HEK293 (cell line): ENCODE results near the gene SLC24A5.

Experiments
- CTCF ChIA-PET: fragments of 350-600 bp; formaldehyde crosslinking; extraction: SDS; loops from one replicate; lab custom pipeline; 2021; ENCODE audit warnings: antibody characterized with exemption; lab: Yijun Ruan, JAX
- POLR2A ChIA-PET: fragments of 300-600 bp; formaldehyde crosslinking; extraction: SDS; loops from one replicate; lab custom pipeline; 2020; ENCODE audit warnings: antibody characterized with exemption, inconsistent platforms; lab: Yijun Ruan, JAX
- H3K27ac ChIP-seq: fragments of 200-500 bp; sonication (Bioruptor generic); 2 replicates; pipeline ENCODE4 v1.5.1; 2014; ENCODE audit warnings: low read depth, low read length, control low read depth, inconsistent platforms; ENCODE audit errors: extremely low read depth
- H3K36me3 ChIP-seq, 2 experiments: fragments of 200-500 bp in 1 of 2; sonication (Bioruptor generic) in 1 of 2; 1 replicate in 1 of 2; 2 replicates in 1 of 2; pipeline ENCODE4 v1.5.1; 2014 to 2017; ENCODE audit warnings: inconsistent platforms in 2 of 2, low read length in 2 of 2; ENCODE audit not compliant: control insufficient read depth in 2 of 2, insufficient read depth in 1 of 2
- H3K4me1 ChIP-seq: fragments of 200-500 bp; sonication (Bioruptor generic); 2 replicates; pipeline ENCODE4 v1.5.1; 2014; ENCODE audit warnings: mild to moderate bottlenecking, low read length, inconsistent platforms; ENCODE audit not compliant: control insufficient read depth, insufficient read depth
- H3K4me3 ChIP-seq: 2 replicates; pipeline ENCODE4 v1.5.1; 2011; ENCODE audit warnings: low read depth, mild to moderate bottlenecking, control low read depth, low read length, moderate library complexity
- H3K9me3 ChIP-seq: fragments of 200-500 bp; sonication (Bioruptor generic); 2 replicates; pipeline ENCODE4 v1.5.1; 2014; ENCODE audit warnings: low read depth, low read length, inconsistent platforms; ENCODE audit not compliant: control insufficient read depth, insufficient read depth
- GLIS2 ChIP-seq: fragments of 450-650 bp; formaldehyde crosslinking; IDR thresholded peaks from 2 replicates; pipeline ENCODE4 v1.5.1; 2016; ENCODE audit warnings: missing biosample characterization, missing genetic modification characterization
- TRIM28 ChIP-seq: IDR thresholded peaks from 2 replicates; pipeline ENCODE4 v1.6.1; 2011; ENCODE audit warnings: low read length, control low read depth, borderline replicate concordance
- YY2 ChIP-seq: fragments of 450-650 bp; formaldehyde crosslinking; IDR thresholded peaks from 2 replicates; pipeline ENCODE4 v1.5.1; 2016; ENCODE audit warnings: missing biosample characterization, missing genetic modification characterization
- ZBTB17 ChIP-seq: fragments of 450-650 bp; formaldehyde crosslinking; IDR thresholded peaks from 2 replicates; pipeline ENCODE4 v1.5.1; 2016; ENCODE audit warnings: missing biosample characterization, missing genetic modification characterization
- ZBTB26 ChIP-seq: fragments of 450-650 bp; formaldehyde crosslinking; optimal IDR thresholded peaks from 2 replicates; pipeline ENCODE3; 2016; ENCODE audit warnings: missing biosample characterization, mild to moderate bottlenecking, missing genetic modification characterization
- ZBTB49 ChIP-seq: fragments of 450-650 bp; formaldehyde crosslinking; IDR thresholded peaks from 2 replicates; pipeline ENCODE4 v1.5.1; 2016; ENCODE audit warnings: missing biosample characterization, missing genetic modification characterization, low read depth
- ZEB2 ChIP-seq: fragments of 450-650 bp; formaldehyde crosslinking; IDR thresholded peaks from 2 replicates; pipeline ENCODE4 v1.5.1; 2016; ENCODE audit warnings: missing biosample characterization, missing genetic modification characterization
- ZNF138 ChIP-seq: fragments of 450-650 bp; formaldehyde crosslinking; IDR thresholded peaks from 2 replicates; pipeline ENCODE4 v1.5.1; 2016; ENCODE audit warnings: missing biosample characterization, missing genetic modification characterization, borderline replicate concordance
- ZNF140 ChIP-seq: fragments of 450-650 bp; formaldehyde crosslinking; IDR thresholded peaks from 2 replicates; pipeline ENCODE4 v1.5.1; 2016; ENCODE audit warnings: missing biosample characterization, missing genetic modification characterization
- ZNF175 ChIP-seq: fragments of 450-650 bp; formaldehyde crosslinking; IDR thresholded peaks from 2 replicates; pipeline ENCODE4 v1.5.1; 2016; ENCODE audit warnings: missing biosample characterization, missing genetic modification characterization
- ZNF501 ChIP-seq: fragments of 450-650 bp; formaldehyde crosslinking; IDR thresholded peaks from 2 replicates; pipeline ENCODE4 v1.5.1; 2016; ENCODE audit warnings: missing biosample characterization, missing genetic modification characterization
- ZNF513 ChIP-seq: fragments of 450-650 bp; IDR thresholded peaks from 2 replicates; pipeline ENCODE4 v1.5.1; 2018; ENCODE audit warnings: missing biosample characterization, missing genetic modification characterization
- ZNF585B ChIP-seq: fragments of 450-650 bp; formaldehyde crosslinking; IDR thresholded peaks from 2 replicates; pipeline ENCODE4 v1.5.1; 2016; ENCODE audit warnings: missing biosample characterization, missing genetic modification characterization
- ZNF645 ChIP-seq: fragments of 450-650 bp; formaldehyde crosslinking; IDR thresholded peaks from 2 replicates; pipeline ENCODE4; 2016; ENCODE audit warnings: missing biosample characterization, missing genetic modification characterization
- ZNF830 ChIP-seq: fragments of 450-650 bp; IDR thresholded peaks from 2 replicates; pipeline ENCODE4 v1.5.0; 2018; ENCODE audit warnings: missing biosample characterization, missing genetic modification characterization, low read depth, mild to moderate bottlenecking, moderate library complexity
- TF ChIP-seq, protein P1 (sequence below): IDR thresholded peaks from 2 replicates; pipeline ENCODE4 v1.6.1; 2011; ENCODE audit warnings: mild to moderate bottlenecking, low read depth, low read length, borderline replicate concordance

Gene SLC24A5

DNA sequence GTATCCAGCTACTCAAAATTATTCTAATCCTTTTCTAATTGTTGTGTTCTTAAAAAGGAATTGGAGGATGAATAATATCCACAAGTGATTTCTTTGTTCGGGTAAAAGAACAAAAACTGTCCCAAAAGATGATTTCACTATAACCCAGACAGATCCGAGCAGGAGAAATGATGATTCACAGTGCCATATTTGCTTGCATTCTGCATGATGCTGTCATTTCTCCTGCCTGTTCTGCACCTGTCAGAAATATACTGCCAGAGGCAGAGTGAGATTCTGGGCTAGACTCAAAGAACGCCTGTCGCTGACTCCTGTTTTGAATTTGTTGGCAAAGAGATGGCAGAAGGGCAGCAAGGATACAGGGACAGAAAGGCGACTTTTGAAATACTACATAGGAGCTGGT is 34.7 kb upstream of the SLC24A5 start (continued):
- TF ChIP-seq ZNF645 (tag by site-specific recombination) (no peak), ZNF501 (tag by site-specific recombination) (no peak), GLIS2 (tag by site-specific recombination) (no peak), ZNF585B (tag by site-specific recombination) (no peak), YY2 (tag by site-specific recombination) (no peak), ZNF830 (tag by site-specific recombination) (no peak), ZNF513 (tag by site-specific recombination) (no peak), ZNF175 (no peak), ZBTB17 (tag by site-specific recombination) (no peak)
- TF ChIP-seq, protein P1, sequence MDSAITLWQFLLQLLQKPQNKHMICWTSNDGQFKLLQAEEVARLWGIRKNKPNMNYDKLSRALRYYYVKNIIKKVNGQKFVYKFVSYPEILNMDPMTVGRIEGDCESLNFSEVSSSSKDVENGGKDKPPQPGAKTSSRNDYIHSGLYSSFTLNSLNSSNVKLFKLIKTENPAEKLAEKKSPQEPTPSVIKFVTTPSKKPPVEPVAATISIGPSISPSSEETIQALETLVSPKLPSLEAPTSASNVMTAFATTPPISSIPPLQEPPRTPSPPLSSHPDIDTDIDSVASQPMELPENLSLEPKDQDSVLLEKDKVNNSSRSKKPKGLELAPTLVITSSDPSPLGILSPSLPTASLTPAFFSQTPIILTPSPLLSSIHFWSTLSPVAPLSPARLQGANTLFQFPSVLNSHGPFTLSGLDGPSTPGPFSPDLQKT, result no peak

DNA sequence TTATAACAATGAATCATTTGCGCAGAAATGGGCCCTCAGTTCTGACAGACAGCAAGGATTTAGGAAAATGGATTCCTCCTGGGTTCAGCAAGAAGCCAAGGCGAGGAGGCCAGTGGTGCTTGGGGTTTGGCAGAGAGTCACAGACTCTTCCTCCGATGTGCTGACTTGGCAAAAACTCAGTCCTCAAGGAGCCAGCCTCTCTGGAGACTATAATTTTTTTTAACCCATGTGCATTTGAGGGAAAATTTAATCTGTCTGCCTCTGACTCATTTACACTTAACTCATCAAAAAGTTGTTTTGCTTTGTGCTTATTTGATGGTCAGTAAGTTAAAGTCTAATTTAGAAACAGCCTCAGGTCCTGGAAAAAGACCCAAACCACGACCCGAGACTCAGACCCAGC is 34.2 kb upstream of the SLC24A5 start:
- ChIA-PET POLR2A (no interaction called here), CTCF (no interaction called here)

DNA sequence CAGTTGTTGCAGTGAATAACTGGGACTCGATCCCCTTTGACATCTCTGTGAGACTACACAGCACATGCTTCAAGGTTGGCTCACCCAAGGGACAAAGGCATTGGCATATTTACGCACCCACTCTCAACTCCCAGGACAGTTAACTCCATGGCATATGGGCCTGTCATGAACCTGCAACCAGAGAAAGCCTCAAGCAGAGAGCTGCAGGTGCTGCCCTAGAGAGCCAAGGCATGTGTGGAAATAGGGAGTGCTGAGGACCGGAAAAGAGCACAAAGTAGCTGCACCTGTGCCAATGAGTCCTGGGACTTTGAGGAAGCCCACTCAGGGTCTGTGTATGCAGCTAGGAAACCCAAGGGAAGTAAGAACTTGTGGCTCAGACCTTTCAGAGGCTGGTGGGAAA is 32.9 kb upstream of the SLC24A5 start:
- POLR2A ChIA-PET, result no interaction called here
- CTCF ChIA-PET, result no interaction called here

More for the DNA sequence above, 34.2 kb upstream of the SLC24A5 start:
- Histone ChIP-seq H3K9me3 (no peaks in the 10 kb centered on the region), H3K4me1 (peaks cover 6% of the 10 kb centered on the region), H3K4me3 (no peak overlapping the region), H3K36me3 (no peaks in the 10 kb centered on the region), H3K27ac (no peak overlapping the region)
- TF ChIP-seq ZNF140 (tag by site-specific recombination), result no peak

GRCh38 chr15:48089702-48090101 is 31.1 kb upstream of the SLC24A5 start:
- POLR2A ChIA-PET, result interaction anchor here (0.6 kb wide), 1 partner anchor 27 kb away, joined by 3 read pairs; no protein-coding TSS in a partner anchor
- TF ChIP-seq ZBTB49 (tag by site-specific recombination), result no peak
- TF ChIP-seq ZBTB26 (tag by site-specific recombination), result no peak
- TF ChIP-seq ZEB2 (tag by site-specific recombination), result no peak
- no peak for TF ChIP-seq GLIS2 (tag by site-specific recombination)
- TF ChIP-seq, all 188 proteins: peak for 0
- CTCF ChIA-PET, result no interaction called here
- no peak overlapping the region for H3K4me3 ChIP-seq
- peaks cover 6% of the 10 kb centered on the region for H3K4me1 ChIP-seq
- no peak overlapping the region for H3K27ac ChIP-seq
- no peaks in the 10 kb centered on the region for H3K36me3 ChIP-seq
- no peaks in the 10 kb centered on the region for H3K9me3 ChIP-seq

More for the DNA sequence above, 32.9 kb upstream of the SLC24A5 start:
- Histone ChIP-seq H3K4me1 (peaks cover 6% of the 10 kb centered on the region), H3K36me3 (no peaks in the 10 kb centered on the region), H3K9me3 (no peaks in the 10 kb centered on the region), H3K4me3 (no peak overlapping the region), H3K27ac (no peak overlapping the region)
- TF ChIP-seq ZNF138 (tag by site-specific recombination), result no peak
- TF ChIP-seq TRIM28, result peak; percentile 65; the same call in 1 of the 2 replicates
